ENCODE data around the gene OTUB2. TPM values are rescaled to one million over a fixed set of nuclear protein-coding genes. Genes with fewer than 3 reads are reported as not detected.

Gene OTUB2
- total and polyA plus RNA-seq, 8 donors, result 0.30 to 1.3 (median 0.66) TPM

GRCh38 chr14:94054936-94055335 is 28.8 kb downstream of the OTUB2 start:
- WGBS, 2 donors, result 87 to 88% methylated on average over 7 of the region's 7 CpGs
- intact Hi-C loops (cut with DNase I), result no loop called here
- FAIRE-seq (no peak), ATAC-seq (no peak), DNase-seq (no peak)
- no peak overlapping the region for H3K4me3 ChIP-seq
- TF ChIP-seq, protein P1, sequence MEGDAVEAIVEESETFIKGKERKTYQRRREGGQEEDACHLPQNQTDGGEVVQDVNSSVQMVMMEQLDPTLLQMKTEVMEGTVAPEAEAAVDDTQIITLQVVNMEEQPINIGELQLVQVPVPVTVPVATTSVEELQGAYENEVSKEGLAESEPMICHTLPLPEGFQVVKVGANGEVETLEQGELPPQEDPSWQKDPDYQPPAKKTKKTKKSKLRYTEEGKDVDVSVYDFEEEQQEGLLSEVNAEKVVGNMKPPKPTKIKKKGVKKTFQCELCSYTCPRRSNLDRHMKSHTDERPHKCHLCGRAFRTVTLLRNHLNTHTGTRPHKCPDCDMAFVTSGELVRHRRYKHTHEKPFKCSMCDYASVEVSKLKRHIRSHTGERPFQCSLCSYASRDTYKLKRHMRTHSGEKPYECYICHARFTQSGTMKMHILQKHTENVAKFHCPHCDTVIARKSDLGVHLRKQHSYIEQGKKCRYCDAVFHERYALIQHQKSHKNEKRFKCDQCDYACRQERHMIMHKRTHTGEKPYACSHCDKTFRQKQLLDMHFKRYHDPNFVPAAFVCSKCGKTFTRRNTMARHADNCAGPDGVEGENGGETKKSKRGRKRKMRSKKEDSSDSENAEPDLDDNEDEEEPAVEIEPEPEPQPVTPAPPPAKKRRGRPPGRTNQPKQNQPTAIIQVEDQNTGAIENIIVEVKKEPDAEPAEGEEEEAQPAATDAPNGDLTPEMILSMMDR (IDR thresholded peaks at IDR 0.05), result no peak
- peaks cover 27 to 43% (median 36%) of the 10 kb centered on the region in 3 donors for H3K4me1 ChIP-seq
- H3K9me3 ChIP-seq, result no peaks in the 10 kb centered on the region
- H3K27me3 ChIP-seq, result no peaks in the 10 kb centered on the region
- peaks cover 0 to 60% (median 40%) of the 10 kb centered on the region in 3 donors for H3K36me3 ChIP-seq
- H3K27ac ChIP-seq, result no peak overlapping the region

- TF ChIP-seq, protein P1 (IDR thresholded peaks at IDR 0.05), result no peak
- Histone ChIP-seq H3K4me1 (peaks cover 27 to 50% (median 41%) of the 10 kb centered on the region in 3 donors), H3K36me3 (peaks cover 0 to 63% (median 35%) of the 10 kb centered on the region in 3 donors), H3K27ac (peak overlapping the region in 2 of 4 donors; percentile 71 to 76), H3K4me3 (no peak overlapping the region), H3K9me3 (no peaks in the 10 kb centered on the region), H3K27me3 (no peaks in the 10 kb centered on the region)
- WGBS, 2 donors, result 83 to 85% methylated on average over 6 of the region's 6 CpGs
- intact Hi-C loops (cut with DNase I), result no loop called here
- no peak for ATAC-seq
- no peak for FAIRE-seq
- no peak for DNase-seq
Measured at GRCh38 chr14:94056579-94057308, 30.6 kb downstream of the OTUB2 start.

DNA sequence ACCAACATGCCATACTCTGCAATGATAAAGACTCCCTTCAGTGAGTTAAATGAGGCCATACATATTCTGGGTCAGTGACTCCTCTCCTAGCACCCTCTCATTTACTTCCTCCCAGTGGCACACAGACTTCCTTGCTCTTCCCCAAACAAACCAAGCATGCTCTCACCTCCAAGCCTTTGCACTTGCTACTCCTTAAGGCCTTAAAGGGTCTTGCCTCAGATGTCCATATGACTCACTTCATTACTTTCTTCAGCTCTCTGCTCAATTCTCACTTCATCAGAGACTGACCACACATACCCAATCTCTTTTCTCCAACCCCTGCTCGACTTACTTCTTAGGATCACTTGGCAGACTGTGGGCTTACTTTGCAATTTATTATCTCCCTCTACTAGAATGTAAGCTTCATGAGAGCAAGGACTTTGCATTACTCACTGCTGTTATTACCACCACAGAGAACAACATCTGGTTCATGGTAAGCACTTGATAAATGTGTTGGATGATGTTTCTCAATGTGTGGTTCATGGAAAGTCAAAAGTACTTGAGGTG is 32.1 kb downstream of the OTUB2 start:
- Histone ChIP-seq H3K27ac (peak overlapping the region; percentile 13 to 76 (median 51)), H3K4me1 (peaks cover 27 to 57% (median 50%) of the 10 kb centered on the region in 3 donors), H3K36me3 (peaks cover 0 to 60% (median 25%) of the 10 kb centered on the region in 3 donors), H3K4me3 (no peak overlapping the region), H3K27me3 (no peaks in the 10 kb centered on the region), H3K9me3 (no peaks in the 10 kb centered on the region)
- 11 to 13% methylated on average over 1 of the region's 1 CpG for WGBS, 2 donors
- peak in 3 of 4 donors; percentile 26 to 43 (median 26) for ATAC-seq
- intact Hi-C loops (cut with DNase I), result no loop called here
- TF ChIP-seq, protein P1 (IDR thresholded peaks at IDR 0.05), result no peak
- no peak for DNase-seq
- FAIRE-seq, result no peak

GRCh38 chr14:94058674-94059138 is 32.6 kb downstream of the OTUB2 start:
- intact Hi-C loops (cut with DNase I), result no loop called here
- no peak for FAIRE-seq
- H3K27ac ChIP-seq, result peak overlapping the region; percentile 13 to 76 (median 51)
- no peaks in the 10 kb centered on the region for H3K9me3 ChIP-seq
- TF ChIP-seq, protein P1 (IDR thresholded peaks at IDR 0.05), result no peak
- no peaks in the 10 kb centered on the region for H3K27me3 ChIP-seq
- WGBS, 2 donors, result 25 to 26% methylated on average over 5 of the region's 5 CpGs
- peaks cover 0 to 60% (median 25%) of the 10 kb centered on the region in 3 donors for H3K36me3 ChIP-seq
- no peak overlapping the region for H3K4me3 ChIP-seq
- ATAC-seq, result peak; percentile 82 to 90 (median 87)
- peaks cover 27 to 62% (median 51%) of the 10 kb centered on the region in 3 donors for H3K4me1 ChIP-seq
- DNase-seq, result peak in 3 of 6 donors; percentile 55 to 78 (median 73)

All from pancreas (tissue), 10 donors.